GM21576 (cell line): ENCODE measurements around the gene NIT2.
"Not testable (repeated sequence)": the region's sequence is repeated elsewhere in the genome, so short reads cannot be mapped to it uniquely, and the experiment has no call there.

ENCODE experiments used
- ATAC-seq: cut with Tn5 transposase; IDR thresholded peaks from one replicate; pipeline ENCODE4 v1.9.1; 2021; ENCODE audit warnings: mild to moderate bottlenecking, moderate library complexity; ENCODE audit not compliant: unreplicated experiment

NIT2 gene

DNA sequence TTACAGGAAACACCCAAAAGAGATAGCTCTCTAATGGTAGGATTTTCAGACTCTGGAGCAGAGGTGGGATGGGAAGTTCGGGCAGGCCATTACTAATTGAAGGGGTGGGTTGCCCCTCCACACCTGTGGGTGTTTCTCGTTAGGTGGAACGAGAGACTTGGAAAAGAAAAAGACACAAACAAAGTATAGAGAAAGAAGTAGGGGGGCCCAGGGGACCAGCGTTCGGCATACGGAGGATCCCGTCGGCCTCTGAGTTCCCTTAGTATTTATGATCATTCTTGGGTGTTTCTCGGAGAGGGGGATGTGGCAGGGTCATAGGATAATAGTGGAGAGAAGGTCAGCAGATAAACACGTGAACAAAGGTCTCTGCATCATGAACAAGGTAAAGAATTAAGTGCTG, 1.7 kb downstream of the NIT2 start:
- ATAC-seq, result not testable (repeated sequence)

DNA sequence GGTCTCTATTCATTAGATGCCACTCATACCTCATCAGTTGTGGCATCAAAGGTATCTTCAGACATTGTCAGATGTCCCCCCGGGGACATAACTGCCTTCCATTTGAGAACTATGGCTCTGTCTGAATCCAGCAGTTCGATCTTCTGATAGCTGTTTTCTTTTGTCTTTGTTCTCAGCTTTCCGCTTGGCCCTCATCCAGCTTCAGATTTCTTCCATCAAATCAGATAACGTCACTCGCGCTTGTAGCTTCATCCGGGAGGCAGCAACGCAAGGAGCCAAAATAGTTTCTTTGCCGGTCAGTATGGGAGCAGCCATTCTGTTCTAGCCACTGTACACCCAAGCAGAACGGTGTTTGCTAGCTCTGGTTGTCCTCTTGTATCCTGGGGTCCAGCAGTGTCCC, 4.4 kb downstream of the NIT2 start:
- no peak for ATAC-seq

DNA sequence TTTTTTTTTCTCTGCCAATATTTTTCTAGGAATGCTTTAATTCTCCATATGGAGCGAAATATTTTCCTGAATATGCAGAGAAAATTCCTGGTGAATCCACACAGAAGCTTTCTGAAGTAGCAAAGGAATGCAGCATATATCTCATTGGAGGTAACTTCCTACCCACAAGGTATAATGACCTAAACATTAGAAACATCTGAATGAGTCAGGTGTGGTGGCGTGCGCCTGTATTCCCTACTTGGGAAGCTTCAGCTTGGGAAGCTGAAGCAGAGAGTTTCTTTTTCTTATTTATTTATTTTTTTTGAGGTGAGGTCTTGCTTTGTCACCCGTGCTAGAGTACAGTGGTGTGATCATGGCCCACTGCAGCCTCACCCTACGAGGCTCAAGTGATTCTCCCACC, 5.2 kb downstream of the NIT2 start:
- no peak for ATAC-seq

DNA sequence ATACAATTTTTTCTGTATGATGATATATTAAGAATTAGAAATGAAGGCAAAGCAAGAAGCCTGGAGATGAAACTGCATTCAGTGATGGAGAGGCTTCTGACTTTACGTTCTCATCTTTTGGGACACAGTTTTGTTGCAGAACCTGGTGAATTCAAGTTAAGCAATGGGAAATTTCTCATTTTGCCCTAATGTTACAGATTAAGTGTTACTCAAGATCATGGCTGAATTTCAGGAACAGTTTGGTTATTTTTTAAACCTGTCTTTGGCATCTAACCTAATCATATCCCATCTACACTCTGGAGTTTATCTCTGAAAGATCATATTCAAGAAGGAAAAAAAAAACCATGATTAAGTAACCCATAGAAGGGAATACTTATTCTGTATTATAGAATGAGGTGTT, 6.0 kb downstream of the NIT2 start:
- no peak for ATAC-seq

DNA sequence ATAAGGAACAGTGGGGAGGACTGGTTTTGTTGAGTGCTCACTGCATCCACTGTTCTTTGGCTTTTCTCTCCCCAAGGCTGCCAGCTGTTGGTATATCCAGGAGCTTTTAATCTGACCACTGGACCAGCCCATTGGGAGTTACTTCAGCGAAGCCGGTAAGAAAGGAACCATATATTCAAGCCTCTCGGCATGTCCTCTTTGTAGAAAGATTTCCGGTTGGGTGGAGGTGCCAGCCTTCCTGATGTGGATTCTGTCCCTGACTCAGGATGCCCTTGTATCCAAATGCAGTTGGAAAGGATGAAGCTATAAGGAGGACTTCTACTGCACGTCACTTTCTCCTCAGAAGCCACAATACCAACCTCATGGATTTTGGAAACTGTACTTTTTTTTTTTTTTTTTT, 14.2 kb downstream of the NIT2 start:
- no peak for ATAC-seq

DNA sequence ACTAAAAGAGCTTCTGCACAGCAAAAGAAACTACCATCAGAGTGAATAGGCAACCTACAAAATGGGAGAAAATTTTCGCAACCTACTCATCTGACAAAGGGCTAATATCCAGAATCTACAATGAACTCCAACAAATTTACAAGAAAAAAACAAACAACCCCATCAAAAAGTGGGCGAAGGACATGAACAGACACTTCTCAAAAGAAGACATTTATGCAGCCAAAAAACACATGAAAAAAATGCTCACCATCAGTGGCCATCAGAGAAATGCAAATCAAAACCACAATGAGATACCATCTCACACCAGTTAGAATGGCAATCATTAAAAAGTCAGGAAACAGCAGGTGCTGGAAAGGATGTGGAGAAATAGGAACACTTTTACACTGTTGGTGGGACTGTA, 17.2 kb downstream of the NIT2 start:
- ATAC-seq, result not testable (repeated sequence)

DNA sequence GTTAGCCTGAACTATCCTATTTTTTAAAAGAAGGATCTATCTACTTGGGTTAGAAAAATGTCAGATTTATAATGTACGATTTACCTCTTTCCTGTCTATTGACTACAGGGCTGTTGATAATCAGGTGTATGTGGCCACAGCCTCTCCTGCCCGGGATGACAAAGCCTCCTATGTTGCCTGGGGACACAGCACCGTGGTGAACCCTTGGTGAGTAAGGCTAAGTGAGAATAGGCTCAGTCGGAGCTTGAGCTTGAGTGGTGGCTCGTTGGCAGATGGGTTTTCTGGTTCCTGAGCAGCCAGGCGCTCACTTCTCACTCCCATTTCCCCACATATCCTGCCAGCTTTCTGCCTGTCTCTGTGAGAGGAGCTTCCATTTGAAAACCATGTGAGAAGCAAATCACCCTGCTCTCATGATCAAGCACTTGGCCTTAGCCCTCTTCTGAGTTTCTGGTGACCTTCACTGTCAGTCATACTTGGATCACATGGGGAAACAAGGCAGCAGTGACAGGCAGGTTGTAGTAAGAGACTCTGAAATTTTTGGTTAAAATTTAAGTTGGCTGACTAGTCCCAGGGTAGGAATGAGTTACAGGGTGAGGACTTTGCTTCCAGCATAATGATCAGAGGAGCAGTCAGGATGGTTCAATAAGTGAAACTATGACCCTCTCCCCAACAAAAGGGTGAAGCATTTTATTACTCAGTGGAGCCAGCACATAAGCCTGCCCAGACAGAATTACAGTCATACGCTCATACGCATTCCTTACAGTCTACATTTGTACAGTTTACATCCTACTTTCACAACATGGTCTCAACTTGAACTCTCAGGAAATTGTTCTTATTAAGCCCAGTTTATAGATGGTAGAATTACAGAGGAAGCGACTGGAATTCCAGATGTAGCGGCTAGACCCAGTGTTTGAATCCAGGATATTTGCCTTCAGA, 18.0 kb downstream of the NIT2 start:
- no peak for ATAC-seq

DNA sequence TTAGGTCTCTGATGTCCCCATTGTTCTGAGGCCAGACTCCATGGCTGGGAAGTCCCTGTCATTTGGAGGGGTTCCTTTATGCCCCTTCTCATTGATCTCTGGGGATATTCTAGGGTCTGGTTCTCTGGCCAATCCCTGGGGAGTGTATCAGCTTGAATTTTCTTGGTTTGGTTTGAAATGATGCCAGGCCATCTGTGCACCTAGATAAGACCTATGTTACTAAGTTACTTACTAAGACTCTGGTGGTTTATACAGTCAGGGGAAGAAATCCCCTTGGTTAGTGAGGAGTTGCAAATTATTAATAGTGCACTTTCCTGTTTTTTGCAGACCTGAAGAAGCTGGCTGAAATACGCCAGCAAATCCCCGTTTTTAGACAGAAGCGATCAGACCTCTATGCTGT, 20.3 kb downstream of the NIT2 start:
- ATAC-seq, result no peak

DNA sequence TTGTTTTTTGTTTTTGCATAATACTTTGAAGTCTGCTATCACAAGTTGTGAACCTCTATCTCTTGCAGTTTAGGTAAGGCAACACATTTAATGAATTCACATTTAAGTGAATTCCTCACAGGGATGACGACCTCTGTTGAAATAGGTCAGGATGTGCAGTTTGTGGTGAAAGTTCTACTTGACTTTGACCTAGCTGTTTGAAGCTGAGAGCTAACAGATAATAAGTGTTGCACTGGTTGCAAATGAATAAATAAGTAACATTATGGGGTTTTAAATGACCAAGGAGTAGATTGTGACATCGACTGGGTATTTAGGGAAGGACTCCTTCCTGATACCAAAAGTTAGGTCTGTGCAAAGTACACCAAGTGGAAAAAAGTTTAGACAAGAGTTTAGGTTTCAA, 23.9 kb downstream of the NIT2 start:
- no peak for ATAC-seq

DNA sequence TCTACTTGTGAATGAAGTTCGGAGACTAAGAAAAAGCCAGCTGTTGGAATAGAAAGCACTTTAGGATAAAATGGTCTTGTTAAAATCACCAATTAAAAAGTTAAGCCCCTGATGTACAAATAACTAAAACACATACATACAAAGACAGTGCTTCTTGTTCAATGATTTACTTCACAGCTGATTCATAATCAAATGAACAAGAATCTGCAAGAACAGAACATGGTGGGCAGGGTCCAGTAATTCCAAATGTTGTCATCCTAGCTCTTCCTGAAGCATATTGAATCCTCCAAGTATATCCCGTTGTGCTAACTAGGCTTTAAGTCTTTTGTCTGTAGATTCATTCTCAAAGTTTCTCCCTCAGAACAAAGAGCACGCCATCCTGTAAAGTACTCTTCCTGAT, 24.5 kb downstream of the NIT2 start:
- ATAC-seq, result no peak

DNA sequence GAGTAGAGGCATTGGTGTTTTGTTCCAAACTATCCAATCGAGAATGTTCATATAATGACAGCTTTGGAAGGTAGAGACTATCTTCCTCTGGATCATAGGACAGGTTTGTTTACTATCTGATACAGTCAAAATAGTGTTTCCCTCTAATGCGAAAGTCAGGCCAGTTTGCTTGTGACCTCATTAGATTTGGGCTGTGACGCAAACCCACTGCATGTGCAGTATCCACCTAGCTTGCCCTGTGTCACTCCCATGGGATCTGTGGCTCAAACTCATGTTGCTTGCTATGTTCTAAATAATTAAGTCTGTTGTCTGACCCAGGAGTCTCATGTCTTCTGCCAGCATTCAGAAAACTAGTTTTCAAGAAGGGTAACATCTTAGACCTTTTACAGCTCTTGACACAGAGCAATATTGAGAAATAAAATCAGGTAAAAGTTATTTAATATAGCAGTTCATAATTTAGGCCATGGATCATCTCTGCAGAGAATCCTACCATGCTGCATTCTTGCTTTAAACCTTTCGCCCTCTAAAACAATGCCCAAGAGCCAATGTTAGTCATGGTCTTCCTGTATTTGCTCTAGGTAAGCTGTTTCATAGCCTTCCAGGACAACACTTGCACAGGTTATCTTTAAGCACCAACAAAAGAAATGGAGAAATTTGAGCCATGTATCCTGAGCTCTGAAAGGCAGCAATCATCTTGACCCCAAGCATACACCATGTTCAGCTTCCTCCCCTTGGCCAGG, 26.4 kb downstream of the NIT2 start:
- no peak for ATAC-seq

DNA sequence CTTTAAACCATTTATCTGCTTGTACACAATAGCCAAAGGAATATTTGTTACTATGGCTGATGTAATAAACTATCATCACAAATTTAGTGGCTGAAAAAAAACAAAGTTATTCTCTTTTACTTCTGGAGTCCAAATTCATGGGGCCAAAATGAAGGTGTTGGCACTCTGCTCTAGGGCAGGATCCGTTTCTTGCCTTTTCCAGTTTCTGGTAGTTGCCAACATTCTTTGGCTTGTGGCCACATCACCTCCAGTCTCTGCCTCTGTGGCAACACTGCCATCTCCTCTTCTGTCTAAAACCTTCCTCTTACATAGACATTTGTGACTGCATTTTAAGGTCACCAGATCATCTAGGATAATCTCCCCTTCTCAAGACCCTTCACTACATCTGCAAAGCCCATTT, 27.3 kb downstream of the NIT2 start:
- no peak for ATAC-seq

DNA sequence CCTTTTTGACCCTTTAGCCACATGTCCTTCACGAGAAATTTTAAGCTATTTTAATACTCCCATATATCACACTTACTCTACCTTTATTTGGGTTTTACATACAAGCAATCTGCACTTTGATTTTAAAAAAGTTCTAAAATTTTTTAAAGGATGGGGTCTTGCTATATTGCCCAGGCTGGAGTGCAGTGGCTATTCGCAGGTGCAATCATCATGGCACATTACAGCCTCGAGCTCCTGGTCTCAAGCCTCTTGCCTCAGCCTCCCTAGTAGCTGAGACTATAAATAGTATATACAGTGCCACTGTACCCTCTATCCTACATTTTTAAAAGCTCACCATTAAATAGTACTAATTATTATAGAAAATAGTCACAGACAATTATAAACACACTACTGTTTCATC, 29.9 kb downstream of the NIT2 start:
- no peak for ATAC-seq

DNA sequence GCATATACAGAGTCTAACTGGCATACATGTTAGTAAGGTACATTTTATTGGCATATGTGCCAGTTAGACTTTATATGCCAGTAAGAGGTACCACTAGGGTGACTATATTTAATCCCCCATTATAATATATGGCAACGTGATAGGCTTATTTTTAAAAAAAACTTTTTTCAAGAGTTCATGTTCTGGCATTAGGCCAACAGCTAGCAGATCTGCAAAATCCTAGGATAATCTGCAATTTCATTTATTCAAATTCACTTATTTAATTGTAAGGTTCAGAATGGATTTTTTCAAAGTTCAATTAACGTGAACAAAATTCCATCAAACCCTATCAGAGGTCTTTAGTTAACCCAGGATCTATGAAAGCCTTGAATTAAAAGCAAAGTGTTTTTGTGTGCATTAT, 31.9 kb downstream of the NIT2 start:
- ATAC-seq, result no peak

DNA sequence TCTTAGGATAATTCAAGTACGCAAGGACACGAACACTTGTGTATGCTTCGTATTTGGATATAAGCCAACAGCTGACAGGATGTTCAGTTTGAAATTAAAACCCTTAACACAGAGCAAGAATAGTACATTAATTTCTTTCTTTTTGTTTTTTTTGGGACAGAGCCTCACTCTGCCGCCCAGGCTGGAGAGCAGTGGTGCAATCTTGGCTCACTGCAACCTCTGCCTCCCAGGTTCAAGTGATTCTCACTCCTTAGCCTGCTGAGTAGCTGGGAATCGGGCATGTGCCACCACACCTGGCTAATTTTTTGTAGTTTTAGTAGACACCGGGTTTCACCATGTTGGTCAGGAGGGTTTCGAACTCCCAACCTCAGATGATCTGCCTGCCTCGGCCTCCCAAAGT, 33.9 kb downstream of the NIT2 start:
- ATAC-seq, result no peak

DNA sequence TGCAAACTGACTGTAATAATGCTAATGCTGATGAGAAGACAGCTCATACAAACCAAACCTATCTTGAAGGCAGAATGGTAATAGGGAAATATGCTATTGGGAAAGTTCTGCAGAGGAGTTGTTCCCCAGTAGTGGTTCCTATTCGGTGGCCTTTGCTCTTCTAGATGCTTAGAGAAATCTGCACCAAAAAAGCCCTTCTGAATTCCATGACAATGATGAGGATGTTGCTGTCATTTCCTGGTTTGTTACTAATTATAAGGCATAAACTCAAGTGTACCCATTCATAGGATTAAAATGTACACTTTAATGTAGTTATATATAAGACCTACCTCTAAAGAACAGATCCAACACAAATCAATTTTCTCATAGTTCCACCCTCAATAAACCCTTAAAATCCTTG, 36.2 kb downstream of the NIT2 start:
- ATAC-seq, result no peak

DNA sequence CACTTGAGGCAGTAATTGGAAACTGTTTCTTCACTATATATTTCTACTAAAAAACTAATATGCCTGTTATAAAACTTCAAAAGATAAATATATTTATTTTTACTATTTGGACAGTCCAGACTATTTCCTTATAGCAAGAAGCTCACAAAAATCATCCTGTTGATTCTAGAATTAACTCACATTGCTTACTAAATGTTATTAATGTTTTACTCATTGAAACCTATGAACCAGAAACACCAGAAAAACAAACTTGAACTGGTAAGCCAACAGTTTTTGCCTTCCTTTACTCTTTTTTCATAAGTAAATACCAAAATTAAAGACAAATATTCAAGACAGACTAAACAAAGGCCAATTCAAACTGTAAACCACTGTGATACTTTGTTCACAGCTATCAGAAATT, 40.0 kb downstream of the NIT2 start:
- ATAC-seq, result no peak

DNA sequence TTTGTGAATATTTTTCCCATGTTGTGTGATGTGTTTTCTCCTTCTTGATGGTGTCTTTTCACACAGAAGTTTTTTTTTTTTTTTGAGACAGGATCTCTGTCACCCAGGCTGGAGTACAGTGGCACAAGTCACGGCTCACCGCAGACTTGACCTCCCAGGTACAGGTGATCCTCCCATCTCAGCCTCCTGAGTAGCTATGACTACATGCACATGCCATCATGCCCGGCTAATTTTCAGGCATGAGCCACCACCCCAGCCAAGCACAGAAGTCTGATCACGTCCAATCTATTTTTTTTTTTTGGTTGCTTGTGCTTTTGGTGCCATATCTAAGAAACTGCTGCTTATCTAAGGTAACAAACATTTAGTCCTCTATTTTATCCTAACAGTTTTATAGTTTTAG, 41.7 kb downstream of the NIT2 start:
- ATAC-seq, result no peak

DNA sequence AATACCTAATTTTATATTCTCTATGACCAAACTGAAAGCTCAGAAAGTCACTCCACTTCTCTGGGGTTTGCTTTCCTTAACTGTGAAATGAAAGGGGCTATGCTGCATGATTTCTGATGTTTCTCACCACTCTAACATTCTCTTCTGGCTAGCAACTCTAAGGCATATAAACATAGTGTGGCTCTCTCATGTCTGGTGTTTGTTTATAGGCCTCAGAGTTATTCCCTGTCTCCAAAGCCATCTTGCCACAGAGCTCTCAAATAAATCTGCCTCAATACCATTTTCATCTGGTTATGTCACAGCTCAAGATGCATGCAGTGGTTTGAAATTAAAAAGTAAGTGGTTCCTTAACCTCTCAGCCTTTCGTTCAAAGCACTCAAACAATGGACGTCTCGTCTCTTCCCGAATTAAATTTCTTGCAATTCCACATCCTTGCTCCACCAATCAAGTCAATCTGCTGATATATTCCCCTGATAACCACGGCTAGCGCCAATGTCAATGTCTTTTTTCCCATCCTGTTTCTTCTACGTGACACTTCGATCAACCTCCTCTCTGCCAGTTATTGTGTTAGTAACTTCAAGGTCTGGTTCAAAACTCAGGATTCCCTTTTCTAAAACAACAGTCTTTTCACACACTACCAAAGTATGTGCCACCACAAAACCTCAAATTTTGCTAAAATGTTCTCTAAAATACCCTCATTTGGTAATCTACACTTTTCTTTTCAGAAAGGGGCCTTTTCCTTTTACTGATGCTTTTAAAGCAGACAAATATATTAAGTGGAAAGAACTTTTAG, 50.4 kb downstream of the NIT2 start:
- ATAC-seq, result no peak

DNA sequence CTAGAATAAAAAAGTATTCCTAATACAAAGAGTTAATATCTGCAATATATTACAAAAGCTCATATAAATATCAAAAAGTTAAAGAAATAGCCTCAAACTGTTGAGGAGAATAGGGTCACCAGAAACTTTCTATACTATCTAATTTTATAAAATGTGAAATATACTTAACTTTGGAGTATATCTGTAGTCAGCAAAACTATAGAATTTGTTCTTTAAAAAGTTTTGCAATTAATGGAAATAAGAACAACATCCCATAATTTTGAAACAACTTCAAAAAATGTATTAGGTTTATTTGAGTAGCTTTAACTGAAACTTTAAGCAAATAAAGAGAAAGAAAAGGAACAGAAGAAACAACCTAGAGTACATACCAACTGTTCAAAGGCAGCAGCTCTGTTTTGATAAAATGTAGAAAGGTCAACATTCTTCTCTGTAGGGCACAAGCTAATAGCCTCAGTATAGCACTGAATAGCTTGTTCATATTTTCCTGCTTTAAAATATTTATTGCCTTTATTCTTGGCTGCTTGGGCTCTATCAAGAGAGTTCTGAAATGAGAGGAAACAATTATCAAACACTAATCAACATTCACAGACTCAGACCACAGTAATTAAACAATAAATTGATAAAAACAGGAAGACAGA, 52.0 kb downstream of the NIT2 start:
- no peak for ATAC-seq

DNA sequence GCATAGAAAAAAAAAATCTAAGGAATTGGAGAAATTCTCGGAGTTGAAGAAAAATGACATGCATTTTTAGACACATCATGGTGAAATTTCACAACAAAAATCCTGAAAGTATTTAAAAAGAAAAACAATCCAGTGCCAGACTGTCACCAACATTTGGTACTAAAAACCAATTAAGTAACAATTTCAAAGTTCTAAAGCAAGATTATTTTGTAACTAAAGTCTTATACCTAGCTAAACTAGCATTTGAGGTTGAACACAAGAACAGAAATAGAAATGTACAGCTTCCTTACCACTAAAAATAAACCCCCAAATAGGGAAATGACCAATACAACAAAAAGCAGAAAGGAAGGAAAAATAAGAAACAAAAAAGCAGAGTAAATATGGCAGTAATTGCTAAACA, 54.5 kb downstream of the NIT2 start:
- ATAC-seq, result no peak
